Body of pancreas (tissue), 4 donors: Measurements from ENCODE around the gene NEMF. TPM values are rescaled to one million over a fixed set of nuclear protein-coding genes. Genes with fewer than 3 reads are reported as not detected.
A peak's percentile ranks its signal among the peaks of the same experiment; 100 is the strongest.

Experiments
- ATAC-seq: fragments of 150-250 bp; one replicate; pipeline ENCODE4 v1.9.1; 2016
- DNase-seq, 4 donors: peaks; one replicate each; pipeline ENCODE4 v3.0.0-alpha.2; 2019
- H3K27ac ChIP-seq, 4 donors: fragments of 200-600 bp; sonication (generic); 1 replicate in 3 of 4; 2 replicates in 1 of 4; pipeline versions ENCODE4 v1.5.1 to v1.6.1; 2016 to 2019; ENCODE audit warnings: mild to moderate bottlenecking in 1 of 4, mixed read lengths in 1 of 4, moderate library complexity in 1 of 4
- H3K27me3 ChIP-seq, 2 donors: fragments of 200-600 bp; sonication (generic); one replicate each; pipeline ENCODE4 v1.6.0; 2016; ENCODE audit warnings: mild to moderate bottlenecking in 1 of 2
- H3K36me3 ChIP-seq, 2 donors: fragments of 200-600 bp; sonication (generic); replicated peaks in 1 of 2; 2 replicates each; pipeline ENCODE4 v1.5.1; 2016; ENCODE audit warnings: low read depth in 2 of 2; ENCODE audit not compliant: insufficient read depth in 1 of 2
- H3K4me1 ChIP-seq: fragments of 200-600 bp; sonication (generic); one replicate; pipeline ENCODE4 v1.6.0; 2016
- H3K4me3 ChIP-seq, 2 donors: fragments of 200-600 bp; sonication (generic); 1 replicate in 1 of 2; 2 replicates in 1 of 2; pipeline ENCODE4 v1.5.1; 2016 to 2019
- H3K9me3 ChIP-seq, 3 donors: fragments of 200-600 bp; sonication (generic); 1 replicate in 2 of 3; 2 replicates in 1 of 3; pipeline ENCODE4 v1.5.1; 2016
- POLR2A ChIP-seq, 3 donors: fragments of 450-650 bp; IDR thresholded peaks; one replicate each; pipeline ENCODE4 v1.6.1; 2016; ENCODE audit warnings: antibody characterized with exemption in 3 of 3, mild to moderate bottlenecking in 2 of 3
- WGBS, 2 donors: methylation state at CpG; one replicate each; pipeline ENCODE4 v1.1.5; 2017; 5-methylcytosine and 5-hydroxymethylcytosine counted together
- intact Hi-C: fragments of 100-400 bp; cut with DNase I; formaldehyde crosslinking; loops from one replicate; pipeline ENCODE4 v1.15.1; 2023
- total RNA-seq, 2 donors: library from RNA; depleted of rRNA; stranded (reverse); fragments of >200 nt; gene quantifications; one replicate each; pipeline ENCODE4 v1.1.0, GENCODE V29; 2016
- TF ChIP-seq, protein P1 (sequence below), 7 experiments: fragments of 450-650 bp in 4 of 7; fragments of 200-600 bp in 3 of 7; sonication (generic) in 3 of 7; IDR thresholded peaks; one replicate each; pipeline ENCODE4 v1.5.1; 2016 to 2019; ENCODE audit warnings: antibody characterized with exemption in 7 of 7

The NEMF gene, protein sequence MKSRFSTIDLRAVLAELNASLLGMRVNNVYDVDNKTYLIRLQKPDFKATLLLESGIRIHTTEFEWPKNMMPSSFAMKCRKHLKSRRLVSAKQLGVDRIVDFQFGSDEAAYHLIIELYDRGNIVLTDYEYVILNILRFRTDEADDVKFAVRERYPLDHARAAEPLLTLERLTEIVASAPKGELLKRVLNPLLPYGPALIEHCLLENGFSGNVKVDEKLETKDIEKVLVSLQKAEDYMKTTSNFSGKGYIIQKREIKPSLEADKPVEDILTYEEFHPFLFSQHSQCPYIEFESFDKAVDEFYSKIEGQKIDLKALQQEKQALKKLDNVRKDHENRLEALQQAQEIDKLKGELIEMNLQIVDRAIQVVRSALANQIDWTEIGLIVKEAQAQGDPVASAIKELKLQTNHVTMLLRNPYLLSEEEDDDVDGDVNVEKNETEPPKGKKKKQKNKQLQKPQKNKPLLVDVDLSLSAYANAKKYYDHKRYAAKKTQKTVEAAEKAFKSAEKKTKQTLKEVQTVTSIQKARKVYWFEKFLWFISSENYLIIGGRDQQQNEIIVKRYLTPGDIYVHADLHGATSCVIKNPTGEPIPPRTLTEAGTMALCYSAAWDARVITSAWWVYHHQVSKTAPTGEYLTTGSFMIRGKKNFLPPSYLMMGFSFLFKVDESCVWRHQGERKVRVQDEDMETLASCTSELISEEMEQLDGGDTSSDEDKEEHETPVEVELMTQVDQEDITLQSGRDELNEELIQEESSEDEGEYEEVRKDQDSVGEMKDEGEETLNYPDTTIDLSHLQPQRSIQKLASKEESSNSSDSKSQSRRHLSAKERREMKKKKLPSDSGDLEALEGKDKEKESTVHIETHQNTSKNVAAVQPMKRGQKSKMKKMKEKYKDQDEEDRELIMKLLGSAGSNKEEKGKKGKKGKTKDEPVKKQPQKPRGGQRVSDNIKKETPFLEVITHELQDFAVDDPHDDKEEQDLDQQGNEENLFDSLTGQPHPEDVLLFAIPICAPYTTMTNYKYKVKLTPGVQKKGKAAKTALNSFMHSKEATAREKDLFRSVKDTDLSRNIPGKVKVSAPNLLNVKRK
- 100 to 1,000 TPM in 1 of 2 donors, 10 to 100 TPM in 1; 56.3 to 106 TPM for total RNA-seq

DNA sequence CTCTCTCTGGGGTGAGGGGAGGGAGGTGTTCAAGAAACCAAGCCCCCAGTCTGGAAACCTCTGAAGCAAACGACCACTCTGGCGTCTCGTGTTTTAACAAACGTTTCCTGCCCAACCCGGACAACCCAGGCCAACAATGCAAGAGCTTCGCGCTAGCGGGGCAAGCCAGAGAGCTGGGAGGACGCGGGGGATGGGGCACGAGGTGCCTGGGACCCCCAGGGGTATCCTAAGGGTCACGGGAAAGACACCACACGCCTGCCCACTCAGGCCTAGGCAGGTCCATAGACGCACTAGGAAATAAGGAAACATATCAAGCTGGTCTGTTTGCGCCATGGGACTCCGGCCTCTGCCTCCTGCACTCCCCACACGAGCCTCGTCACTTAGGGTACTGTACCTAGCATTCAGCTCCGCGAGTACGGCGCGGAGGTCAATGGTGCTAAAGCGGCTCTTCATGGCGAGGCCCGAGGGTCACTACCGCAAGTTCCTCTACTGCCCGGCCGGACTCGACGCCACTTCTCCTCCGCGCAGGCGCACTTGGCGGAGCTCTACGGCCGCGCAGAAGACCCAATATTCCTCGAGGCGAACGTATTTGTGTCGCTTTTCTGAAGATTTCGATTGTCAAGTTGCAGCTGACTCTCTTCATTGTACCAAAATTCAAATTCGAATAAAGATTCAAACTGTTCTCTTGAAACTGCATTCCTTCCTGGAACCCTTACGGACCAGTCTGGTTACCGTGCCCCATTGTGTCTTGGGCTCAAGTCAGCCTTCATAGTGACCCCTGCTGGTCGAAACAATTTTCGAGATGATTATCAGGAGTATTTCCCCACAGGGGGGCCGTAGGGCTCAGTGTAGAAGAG, at the start of gene NEMF:
NEMF (minus strand) TSS at position 488 of the 857 bp plus-strand sequence; CDS start at position 453, 35 bp downstream.
- ATAC-seq (peak; percentile 88), DNase-seq (peak; percentile 88 to 89 (median 88))
- intact Hi-C loops: no loop called here
- peaks cover 32% of the 10 kb centered on the region for H3K4me1 ChIP-seq
- H3K27me3 ChIP-seq: no peaks in the 10 kb centered on the region
- 0 to 1% methylated on average over 13 to 49 of the region's 49 CpGs for WGBS, 2 donors
- H3K27ac ChIP-seq: peak within 1 kb of the TSS; percentile 72 to 89 (median 84)
- no peaks in the 10 kb centered on the region for H3K9me3 ChIP-seq
- peak within 1 kb of the TSS; percentile 86 to 90 for H3K4me3 ChIP-seq
- no peaks in the 10 kb centered on the region for H3K36me3 ChIP-seq
- TF ChIP-seq, protein P1, sequence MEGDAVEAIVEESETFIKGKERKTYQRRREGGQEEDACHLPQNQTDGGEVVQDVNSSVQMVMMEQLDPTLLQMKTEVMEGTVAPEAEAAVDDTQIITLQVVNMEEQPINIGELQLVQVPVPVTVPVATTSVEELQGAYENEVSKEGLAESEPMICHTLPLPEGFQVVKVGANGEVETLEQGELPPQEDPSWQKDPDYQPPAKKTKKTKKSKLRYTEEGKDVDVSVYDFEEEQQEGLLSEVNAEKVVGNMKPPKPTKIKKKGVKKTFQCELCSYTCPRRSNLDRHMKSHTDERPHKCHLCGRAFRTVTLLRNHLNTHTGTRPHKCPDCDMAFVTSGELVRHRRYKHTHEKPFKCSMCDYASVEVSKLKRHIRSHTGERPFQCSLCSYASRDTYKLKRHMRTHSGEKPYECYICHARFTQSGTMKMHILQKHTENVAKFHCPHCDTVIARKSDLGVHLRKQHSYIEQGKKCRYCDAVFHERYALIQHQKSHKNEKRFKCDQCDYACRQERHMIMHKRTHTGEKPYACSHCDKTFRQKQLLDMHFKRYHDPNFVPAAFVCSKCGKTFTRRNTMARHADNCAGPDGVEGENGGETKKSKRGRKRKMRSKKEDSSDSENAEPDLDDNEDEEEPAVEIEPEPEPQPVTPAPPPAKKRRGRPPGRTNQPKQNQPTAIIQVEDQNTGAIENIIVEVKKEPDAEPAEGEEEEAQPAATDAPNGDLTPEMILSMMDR (IDR thresholded peaks at IDR 0.05): peak; percentile 50 to 95 (median 82)
- TF ChIP-seq POLR2A (IDR thresholded peaks at IDR 0.05): peak; percentile 53 to 92 (median 90)

DNA sequence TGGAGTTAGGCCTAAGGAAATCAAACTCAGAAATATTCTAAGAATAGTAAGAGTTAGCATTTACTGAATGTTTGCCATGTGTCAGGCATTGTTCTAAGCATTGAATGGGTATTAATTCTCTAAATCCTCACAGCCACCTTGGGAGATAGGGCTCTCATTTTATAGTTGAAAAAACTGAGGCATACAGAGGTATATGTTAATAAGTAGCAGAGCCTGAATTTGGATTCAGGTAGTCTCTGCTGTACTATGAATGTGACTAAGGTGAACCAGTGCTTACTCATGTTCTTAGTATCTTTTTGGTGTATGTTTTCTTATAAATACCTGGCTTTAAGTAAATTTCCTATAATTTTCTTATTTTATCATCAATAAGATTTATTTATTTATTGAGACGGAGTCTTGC, 48.4 kb upstream of the NEMF start:
- DNase-seq (no peak), ATAC-seq (no peak)
- H3K4me3 ChIP-seq: no peak overlapping the region
- H3K27me3 ChIP-seq: no peaks in the 10 kb centered on the region
- H3K4me1 ChIP-seq: peaks cover 23% of the 10 kb centered on the region
- H3K36me3 ChIP-seq: no peaks in the 10 kb centered on the region
- no peak overlapping the region for H3K27ac ChIP-seq
- intact Hi-C loops: no loop called here
- H3K9me3 ChIP-seq: no peaks in the 10 kb centered on the region
- 100% methylated on average over 1 of the region's 1 CpG for WGBS, 2 donors
- TF ChIP-seq, protein P1 (IDR thresholded peaks at IDR 0.05): no peak
- TF ChIP-seq POLR2A (IDR thresholded peaks at IDR 0.05): no peak

DNA sequence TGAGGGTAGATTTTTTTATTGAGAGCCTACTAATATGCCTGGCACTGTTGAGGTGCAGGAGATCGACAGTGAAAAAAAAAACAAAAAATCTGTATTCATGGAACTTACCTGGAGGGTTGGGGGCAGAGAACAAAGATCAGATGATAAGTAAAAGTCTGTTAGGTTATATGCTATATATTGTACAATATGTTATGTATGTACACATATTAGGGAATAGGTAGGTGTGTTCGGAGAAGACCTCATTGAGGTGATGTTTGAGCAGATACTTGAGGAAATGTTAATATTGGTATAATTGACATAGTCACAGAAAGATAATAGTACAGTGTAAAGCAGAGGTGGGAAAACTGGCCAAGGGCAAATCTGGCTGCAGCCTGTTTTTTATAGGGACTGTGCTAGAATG, 45.9 kb upstream of the NEMF start:
- H3K27ac ChIP-seq: peak overlapping the region in 3 of 4 donors; percentile 39 to 49 (median 40)
- no peak overlapping the region for H3K4me3 ChIP-seq
- TF ChIP-seq, protein P1 (IDR thresholded peaks at IDR 0.05): no peak
- no peak for TF ChIP-seq POLR2A (IDR thresholded peaks at IDR 0.05)
- H3K9me3 ChIP-seq: no peaks in the 10 kb centered on the region
- DNase-seq (no peak), ATAC-seq (no peak)
- 56 to 65% methylated on average over 2 of the region's 2 CpGs for WGBS, 2 donors
- no peaks in the 10 kb centered on the region for H3K27me3 ChIP-seq
- peaks cover 40% of the 10 kb centered on the region for H3K4me1 ChIP-seq
- intact Hi-C loops: no loop called here
- no peaks in the 10 kb centered on the region for H3K36me3 ChIP-seq

DNA sequence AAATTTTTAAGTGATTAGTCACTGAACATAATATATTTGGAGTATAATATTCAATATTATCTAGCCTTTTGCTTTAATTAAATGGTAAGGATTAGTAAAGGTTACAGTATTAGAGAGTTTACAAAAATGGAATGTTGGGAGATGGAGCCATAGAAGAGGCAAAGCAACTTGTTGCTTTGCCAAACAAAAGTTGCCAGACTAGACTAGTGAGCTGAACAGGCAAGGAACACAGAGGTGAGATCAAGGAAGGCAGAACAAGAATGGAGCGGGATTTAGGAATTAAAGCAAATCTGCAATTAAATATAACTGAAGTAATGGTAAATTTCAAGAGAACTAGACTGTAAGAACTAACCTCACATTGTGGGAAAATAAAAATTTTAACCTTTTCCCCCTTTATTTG, 45.4 kb upstream of the NEMF start:
- no peaks in the 10 kb centered on the region for H3K9me3 ChIP-seq
- DNase-seq (peak in 1 of 4 donors; percentile 32), ATAC-seq (no peak)
- no peak for TF ChIP-seq POLR2A (IDR thresholded peaks at IDR 0.05)
- TF ChIP-seq, protein P1 (IDR thresholded peaks at IDR 0.05): no peak
- peaks cover 40% of the 10 kb centered on the region for H3K4me1 ChIP-seq
- intact Hi-C loops: no loop called here
- 23 to 32% methylated on average over 1 of the region's 1 CpG for WGBS, 2 donors
- H3K27ac ChIP-seq: peak overlapping the region in 3 of 4 donors; percentile 39 to 49 (median 40)
- H3K27me3 ChIP-seq: no peaks in the 10 kb centered on the region
- no peaks in the 10 kb centered on the region for H3K36me3 ChIP-seq
- H3K4me3 ChIP-seq: no peak overlapping the region
